Trophoblast cell (in vitro differentiated cells and primary cell): Measurements from ENCODE around the gene EIF5.
A peak's percentile ranks its signal among the peaks of the same experiment; 100 is the strongest.

Experiments used
- DNase-seq, 2 donors: peaks; one replicate each; pipeline ENCODE4 v3.0.0-alpha.2; 2016
- H2AFZ ChIP-seq: 2 replicates; pipeline ENCODE4 v1.6.1; 2013; ENCODE audit warnings: low read length, moderate library complexity, mild to moderate bottlenecking; ENCODE audit not compliant: insufficient read depth, poor library complexity
- H2AK5ac ChIP-seq: 2 replicates; pipeline ENCODE4 v1.6.1; 2013; ENCODE audit warnings: mild to moderate bottlenecking, low read length
- H2BK120ac ChIP-seq: 2 replicates; pipeline ENCODE4 v1.6.1; 2013; ENCODE audit warnings: low read length, mild to moderate bottlenecking, moderate library complexity; ENCODE audit not compliant: insufficient read depth, poor library complexity
- H2BK12ac ChIP-seq: 2 replicates; pipeline ENCODE4 v1.6.1; 2013; ENCODE audit warnings: mild to moderate bottlenecking, low read length, moderate library complexity
- H2BK5ac ChIP-seq: 2 replicates; pipeline ENCODE4 v1.6.1; 2013; ENCODE audit warnings: low read length, low read depth, moderate library complexity, mild to moderate bottlenecking; ENCODE audit not compliant: poor library complexity
- H3K14ac ChIP-seq: 2 replicates; pipeline ENCODE4 v1.6.1; 2013; ENCODE audit warnings: mild to moderate bottlenecking, low read length
- H3K18ac ChIP-seq: 2 replicates; pipeline ENCODE4 v1.6.1; 2013; ENCODE audit warnings: mild to moderate bottlenecking, low read length
- H3K23ac ChIP-seq: 2 replicates; pipeline ENCODE4 v1.6.1; 2013; ENCODE audit warnings: low read length
- H3K27ac ChIP-seq: 2 replicates; pipeline ENCODE4 v1.5.1; 2013; ENCODE audit warnings: low read depth, mild to moderate bottlenecking, inconsistent platforms, low read length, moderate library complexity
- H3K27me3 ChIP-seq: 2 replicates; pipeline ENCODE4 v1.6.1; 2013; ENCODE audit warnings: inconsistent platforms, mild to moderate bottlenecking, low read length, moderate library complexity; ENCODE audit not compliant: insufficient read depth
- H3K36me3 ChIP-seq, 2 experiments: 1 replicate in 1 of 2; 2 replicates in 1 of 2; pipeline ENCODE4 v1.6.1; 2013; ENCODE audit warnings: low read length in 2 of 2, mild to moderate bottlenecking in 2 of 2, moderate library complexity in 1 of 2; ENCODE audit not compliant: insufficient read depth in 2 of 2, control insufficient read depth in 1 of 2
- H3K4ac ChIP-seq: 2 replicates; pipeline ENCODE4 v1.6.1; 2013; ENCODE audit warnings: low read depth, mild to moderate bottlenecking, low read length, moderate library complexity
- H3K4me1 ChIP-seq, 2 experiments: 1 replicate in 1 of 2; 2 replicates in 1 of 2; pipeline ENCODE4 v1.6.1; 2013; ENCODE audit warnings: low read length in 2 of 2, mild to moderate bottlenecking in 2 of 2, moderate library complexity in 1 of 2; ENCODE audit not compliant: insufficient read depth in 2 of 2, control insufficient read depth in 1 of 2
- H3K4me2 ChIP-seq: 2 replicates; pipeline ENCODE4 v1.6.1; 2013; ENCODE audit warnings: inconsistent platforms, mild to moderate bottlenecking, low read length, moderate library complexity
- H3K4me3 ChIP-seq: 2 replicates; pipeline ENCODE4 v1.5.1; 2013; ENCODE audit warnings: mild to moderate bottlenecking, low read depth, low read length, inconsistent platforms
- H3K79me1 ChIP-seq: one replicate; pipeline ENCODE4 v1.6.1; 2013; ENCODE audit warnings: low read length
- H3K79me2 ChIP-seq: 2 replicates; pipeline ENCODE4 v1.6.1; 2013; ENCODE audit warnings: low read length, mild to moderate bottlenecking; ENCODE audit not compliant: control insufficient read depth, insufficient read depth, poor library complexity
- H3K9ac ChIP-seq: 2 replicates; pipeline ENCODE4 v1.6.1; 2013; ENCODE audit warnings: mild to moderate bottlenecking, low read length
- H3K9me3 ChIP-seq: 2 replicates; pipeline ENCODE4 v1.6.1; 2013; ENCODE audit warnings: low read depth, mild to moderate bottlenecking, control low read depth, inconsistent platforms, low read length; ENCODE audit not compliant: insufficient read depth
- H4K12ac ChIP-seq: 2 replicates; pipeline ENCODE4 v1.6.1; 2013; ENCODE audit warnings: low read depth, mild to moderate bottlenecking, low read length, moderate library complexity
- H4K8ac ChIP-seq: 2 replicates; pipeline ENCODE4 v1.6.1; 2013; ENCODE audit warnings: low read depth, mild to moderate bottlenecking, low read length, moderate library complexity
- H4K91ac ChIP-seq: one replicate; pipeline ENCODE4 v1.6.1; 2013; ENCODE audit warnings: low read depth, mild to moderate bottlenecking, low read length, moderate library complexity
- WGBS: extraction: QIAGEN DNeasy Blood & Tissue Kit; methylation state at CpG from one replicate; pipeline ENCODE4 v1.1.7; 2013; ENCODE audit warnings: missing lambda C conversion rate; ENCODE audit not compliant: insufficient read length, insufficient coverage; ENCODE audit errors: extremely low coverage; 5-methylcytosine and 5-hydroxymethylcytosine counted together

The EIF5 gene

DNA sequence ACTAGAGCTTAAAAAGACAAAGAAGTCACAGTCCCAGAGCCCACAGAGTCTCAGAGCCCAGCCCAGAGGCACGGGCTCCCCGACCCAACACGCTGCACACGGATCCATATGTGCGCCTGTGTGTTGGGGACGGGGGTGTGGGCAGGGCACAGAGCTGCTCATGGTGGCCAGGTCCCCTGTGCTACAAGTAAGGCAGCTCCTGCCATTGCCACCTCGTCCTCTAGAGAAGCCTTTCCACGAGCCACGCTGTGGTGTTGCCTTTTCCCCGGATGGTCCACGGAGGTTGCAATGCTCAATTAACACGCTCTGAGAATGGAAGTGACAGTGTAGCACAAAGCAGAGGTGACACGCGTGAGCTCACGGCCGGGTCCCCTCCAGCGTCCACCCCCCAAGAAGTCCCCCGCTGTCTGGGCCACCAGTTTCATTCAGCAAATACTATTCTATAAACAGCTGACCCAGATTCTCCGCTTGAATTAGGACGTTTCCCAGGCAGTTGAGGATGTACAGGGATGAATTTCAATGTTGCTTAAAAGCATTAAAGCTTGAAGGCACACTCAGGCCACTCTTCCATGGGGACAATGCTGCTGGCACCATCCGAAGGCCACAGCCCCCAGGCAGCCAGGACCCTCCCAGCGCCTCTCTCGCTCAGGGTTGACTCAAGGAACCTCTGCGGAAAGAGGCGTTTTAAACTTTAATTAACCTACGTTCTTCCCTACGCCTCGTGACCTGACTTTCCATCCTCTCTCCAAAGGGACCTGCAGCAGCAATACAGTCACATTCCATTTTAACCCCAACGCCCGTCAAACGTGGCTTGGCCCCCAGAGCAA, 22.7 kb upstream of the EIF5 start:
- H3K79me1 ChIP-seq = no peaks in the 10 kb centered on the region
- no peaks in the 10 kb centered on the region for H3K36me3 ChIP-seq
- no peak overlapping the region for H2BK12ac ChIP-seq
- no peak overlapping the region for H2AFZ ChIP-seq
- peaks cover 2% of the 10 kb centered on the region for H3K9me3 ChIP-seq
- H3K4me2 ChIP-seq = no peak overlapping the region
- H4K12ac ChIP-seq = no peak overlapping the region
- H4K8ac ChIP-seq = no peak overlapping the region
- H3K23ac ChIP-seq = no peak overlapping the region
- no peak overlapping the region for H4K91ac ChIP-seq
- no peak overlapping the region for H3K4ac ChIP-seq
- no peaks in the 10 kb centered on the region for H3K79me2 ChIP-seq
- H3K14ac ChIP-seq = no peak overlapping the region
- H2BK5ac ChIP-seq = no peak overlapping the region
- H3K27ac ChIP-seq = no peak overlapping the region
- no peak overlapping the region for H2AK5ac ChIP-seq
- H3K4me3 ChIP-seq = no peak overlapping the region
- H3K18ac ChIP-seq = no peak overlapping the region
- no peaks in the 10 kb centered on the region for H3K4me1 ChIP-seq
- H2BK120ac ChIP-seq = no peak overlapping the region
- no peak overlapping the region for H3K9ac ChIP-seq
- no peaks in the 10 kb centered on the region for H3K27me3 ChIP-seq
- no CpG with 5 or more reads among the region's 31 CpGs for WGBS
- no peak for DNase-seq

DNA sequence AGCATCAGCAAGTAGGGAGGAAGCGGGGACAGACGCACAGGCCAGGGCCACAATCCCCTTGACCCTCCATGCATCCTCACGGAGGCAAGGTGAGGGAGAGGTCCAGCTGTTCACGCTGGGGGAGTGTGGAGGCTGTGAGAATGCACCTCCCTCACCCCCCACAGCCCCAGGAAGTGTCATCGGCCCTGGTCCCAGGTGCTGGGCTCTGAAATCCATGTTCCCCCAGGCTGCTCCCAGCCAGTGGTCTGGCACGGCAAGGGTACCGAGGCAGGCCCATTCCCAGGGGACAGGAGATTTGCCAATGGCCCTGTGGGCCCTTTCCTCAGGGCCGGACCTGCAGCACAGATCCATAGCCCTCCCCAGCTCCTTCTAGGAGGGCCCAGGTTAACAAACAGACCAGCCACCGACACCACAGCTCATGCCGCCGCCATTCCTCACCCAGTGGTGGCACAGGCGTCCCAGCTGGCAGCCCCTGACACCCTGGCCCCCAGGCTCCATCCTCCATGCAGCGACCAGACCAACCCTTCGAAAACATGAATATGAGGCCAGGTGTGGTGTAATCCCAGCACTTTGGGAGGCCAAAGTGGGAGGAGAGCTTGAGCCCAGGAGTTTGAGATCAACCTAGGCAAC, 21.9 kb upstream of the EIF5 start:
- DNase-seq = no peak
- H3K14ac ChIP-seq = no peak overlapping the region
- H3K4me2 ChIP-seq = no peak overlapping the region
- H3K18ac ChIP-seq = no peak overlapping the region
- no CpG with 5 or more reads among the region's 14 CpGs for WGBS
- H4K91ac ChIP-seq = no peak overlapping the region
- no peak overlapping the region for H2BK120ac ChIP-seq
- no peak overlapping the region for H3K9ac ChIP-seq
- H3K36me3 ChIP-seq = no peaks in the 10 kb centered on the region
- no peaks in the 10 kb centered on the region for H3K27me3 ChIP-seq
- no peak overlapping the region for H4K12ac ChIP-seq
- no peaks in the 10 kb centered on the region for H3K4me1 ChIP-seq
- no peak overlapping the region for H3K27ac ChIP-seq
- no peak overlapping the region for H3K23ac ChIP-seq
- no peak overlapping the region for H2BK5ac ChIP-seq
- no peak overlapping the region for H3K4ac ChIP-seq
- no peak overlapping the region for H3K4me3 ChIP-seq
- H3K79me1 ChIP-seq = no peaks in the 10 kb centered on the region
- peaks cover 2% of the 10 kb centered on the region for H3K9me3 ChIP-seq
- H3K79me2 ChIP-seq = no peaks in the 10 kb centered on the region
- H4K8ac ChIP-seq = no peak overlapping the region
- H2AFZ ChIP-seq = no peak overlapping the region
- H2BK12ac ChIP-seq = no peak overlapping the region
- no peak overlapping the region for H2AK5ac ChIP-seq

DNA sequence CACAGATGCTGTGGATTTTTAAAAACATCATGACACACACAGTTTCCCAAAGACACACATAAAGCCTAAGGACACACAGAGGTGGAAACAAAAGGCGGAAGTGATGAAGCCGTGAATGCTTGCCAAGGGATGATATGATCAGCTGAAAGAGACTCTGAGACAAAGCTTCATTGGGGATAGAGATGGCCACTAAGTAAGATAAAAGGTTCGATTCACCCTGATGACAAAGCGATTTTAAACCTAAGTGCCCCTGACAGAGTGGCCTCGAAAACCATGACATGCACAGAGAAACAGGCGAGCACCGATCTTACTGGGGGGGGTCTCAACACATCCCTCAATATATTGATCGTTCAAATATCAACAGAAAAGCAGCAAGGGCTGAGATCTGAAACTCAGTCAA, 20.3 kb upstream of the EIF5 start:
- H3K4me1 ChIP-seq = no peaks in the 10 kb centered on the region
- no peak overlapping the region for H4K91ac ChIP-seq
- H4K12ac ChIP-seq = no peak overlapping the region
- no CpG with 5 or more reads among the region's 8 CpGs for WGBS
- H3K4me2 ChIP-seq = no peak overlapping the region
- no peak for DNase-seq
- no peaks in the 10 kb centered on the region for H3K36me3 ChIP-seq
- H3K9me3 ChIP-seq = no peaks in the 10 kb centered on the region
- H3K79me1 ChIP-seq = no peaks in the 10 kb centered on the region
- no peak overlapping the region for H2BK5ac ChIP-seq
- no peak overlapping the region for H3K9ac ChIP-seq
- no peak overlapping the region for H3K14ac ChIP-seq
- H3K4me3 ChIP-seq = no peak overlapping the region
- no peak overlapping the region for H2AK5ac ChIP-seq
- H3K79me2 ChIP-seq = no peaks in the 10 kb centered on the region
- H2BK120ac ChIP-seq = no peak overlapping the region
- no peak overlapping the region for H2AFZ ChIP-seq
- H3K27ac ChIP-seq = no peak overlapping the region
- H3K27me3 ChIP-seq = no peaks in the 10 kb centered on the region
- H2BK12ac ChIP-seq = no peak overlapping the region
- H4K8ac ChIP-seq = no peak overlapping the region
- H3K4ac ChIP-seq = no peak overlapping the region
- H3K18ac ChIP-seq = no peak overlapping the region
- H3K23ac ChIP-seq = no peak overlapping the region

DNA sequence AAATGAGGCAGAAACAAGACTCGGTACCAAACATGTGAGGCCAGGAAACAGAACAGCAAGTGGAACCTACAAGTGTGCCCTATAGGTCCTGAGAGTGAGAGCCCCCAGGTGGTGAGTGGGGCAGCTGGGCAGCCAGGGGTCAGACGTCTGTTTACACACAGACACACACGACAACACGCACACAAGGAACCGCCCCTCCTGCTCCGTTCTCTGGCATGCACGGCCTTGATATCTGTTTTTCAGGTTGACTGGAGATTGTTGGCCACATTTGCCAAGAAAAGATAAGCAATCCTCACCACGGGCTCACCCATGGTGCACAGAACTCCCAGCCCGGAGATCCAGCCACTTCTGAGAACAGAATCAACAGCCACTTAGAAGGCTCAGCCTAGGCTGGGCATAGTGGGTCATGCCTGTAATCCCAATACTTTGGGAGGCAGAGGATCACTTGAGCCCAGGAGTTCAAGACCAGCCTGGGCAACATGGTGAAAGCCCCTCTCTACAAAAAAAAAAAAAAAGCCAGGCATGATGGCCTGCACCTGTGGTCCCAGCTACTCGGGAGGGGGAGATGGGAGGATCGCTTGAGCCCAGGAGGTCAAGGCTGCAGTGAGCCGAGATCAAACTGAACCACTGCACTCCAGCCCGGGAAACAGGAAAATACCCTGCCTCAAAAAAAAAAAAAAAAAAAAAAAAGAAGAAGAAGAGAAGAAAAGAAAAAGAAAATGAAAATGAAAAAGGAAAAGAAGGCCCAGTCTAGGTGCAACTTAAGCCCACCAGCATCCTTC, 19.4 kb upstream of the EIF5 start:
- no peaks in the 10 kb centered on the region for H3K27me3 ChIP-seq
- H3K9me3 ChIP-seq = no peaks in the 10 kb centered on the region
- no peak overlapping the region for H3K14ac ChIP-seq
- DNase-seq = no peak
- no peaks in the 10 kb centered on the region for H3K79me2 ChIP-seq
- WGBS = no CpG with 5 or more reads among the region's 13 CpGs
- no peak overlapping the region for H4K91ac ChIP-seq
- H3K79me1 ChIP-seq = no peaks in the 10 kb centered on the region
- no peak overlapping the region for H3K27ac ChIP-seq
- H3K4me3 ChIP-seq = no peak overlapping the region
- H4K12ac ChIP-seq = no peak overlapping the region
- H3K9ac ChIP-seq = no peak overlapping the region
- H2BK12ac ChIP-seq = no peak overlapping the region
- H3K4me1 ChIP-seq = no peaks in the 10 kb centered on the region
- no peak overlapping the region for H3K4me2 ChIP-seq
- H4K8ac ChIP-seq = no peak overlapping the region
- H3K18ac ChIP-seq = no peak overlapping the region
- H2BK5ac ChIP-seq = no peak overlapping the region
- no peak overlapping the region for H2AFZ ChIP-seq
- H3K4ac ChIP-seq = no peak overlapping the region
- H2BK120ac ChIP-seq = no peak overlapping the region
- H3K23ac ChIP-seq = peak overlapping the region; percentile 45
- no peak overlapping the region for H2AK5ac ChIP-seq
- no peaks in the 10 kb centered on the region for H3K36me3 ChIP-seq
